ENCODE results near the gene SNORC.

DNA sequence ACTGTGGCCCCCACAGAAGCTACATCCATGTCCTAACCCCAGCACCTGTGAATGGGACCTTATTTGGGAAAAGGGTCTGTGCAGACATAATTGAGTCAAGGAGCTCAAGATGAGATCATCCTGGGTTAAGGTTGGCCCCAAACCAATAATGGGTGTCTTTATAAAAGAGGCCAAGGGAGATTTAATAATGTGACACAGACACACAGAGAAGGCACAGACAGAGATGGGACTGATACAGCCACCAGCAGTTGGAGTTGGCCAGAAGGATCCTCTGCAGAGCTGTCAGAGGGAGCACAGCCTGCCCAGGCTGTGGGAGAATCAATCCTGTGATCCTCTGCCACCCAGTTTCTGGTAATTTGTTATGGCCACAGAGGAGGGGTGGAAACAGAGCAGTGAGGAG lies 26.0 kb downstream of the SNORC start:
- no peak for TF ChIP-seq EZH2 (IDR thresholded peaks at IDR 0.05; ENCODE audit: insufficient read depth, poor library complexity, severe bottlenecking)
- TF ChIP-seq EZH2phosphoT487 (IDR thresholded peaks at IDR 0.05; ENCODE audit: insufficient read depth, low read depth), result no peak

All from GM23248 (cell line).